Hepatocyte (in vitro differentiated cells): Measurements from ENCODE around the gene TIMMDC1.

ENCODE experiments used
- CTCF ChIP-seq: fragments of 200-600 bp; sonication (generic); IDR thresholded peaks from 2 replicates; pipeline ENCODE4 v1.5.1; 2016; ENCODE audit warnings: antibody characterized with exemption, mild to moderate bottlenecking; ENCODE audit not compliant: poor library complexity
- EZH2 ChIP-seq: fragments of 200-600 bp; sonication (generic); IDR thresholded peaks from 2 replicates; pipeline ENCODE4 v1.6.1; 2016; ENCODE audit warnings: antibody characterized with exemption, mild to moderate bottlenecking, borderline replicate concordance
- EZH2phosphoT487 ChIP-seq: fragments of 200-600 bp; sonication (generic); IDR thresholded peaks from one replicate; pipeline ENCODE4 v1.6.1; 2018; ENCODE audit warnings: antibody characterized with exemption, mild to moderate bottlenecking, low read depth, moderate library complexity; ENCODE audit not compliant: unreplicated experiment, severe bottlenecking

DNA sequence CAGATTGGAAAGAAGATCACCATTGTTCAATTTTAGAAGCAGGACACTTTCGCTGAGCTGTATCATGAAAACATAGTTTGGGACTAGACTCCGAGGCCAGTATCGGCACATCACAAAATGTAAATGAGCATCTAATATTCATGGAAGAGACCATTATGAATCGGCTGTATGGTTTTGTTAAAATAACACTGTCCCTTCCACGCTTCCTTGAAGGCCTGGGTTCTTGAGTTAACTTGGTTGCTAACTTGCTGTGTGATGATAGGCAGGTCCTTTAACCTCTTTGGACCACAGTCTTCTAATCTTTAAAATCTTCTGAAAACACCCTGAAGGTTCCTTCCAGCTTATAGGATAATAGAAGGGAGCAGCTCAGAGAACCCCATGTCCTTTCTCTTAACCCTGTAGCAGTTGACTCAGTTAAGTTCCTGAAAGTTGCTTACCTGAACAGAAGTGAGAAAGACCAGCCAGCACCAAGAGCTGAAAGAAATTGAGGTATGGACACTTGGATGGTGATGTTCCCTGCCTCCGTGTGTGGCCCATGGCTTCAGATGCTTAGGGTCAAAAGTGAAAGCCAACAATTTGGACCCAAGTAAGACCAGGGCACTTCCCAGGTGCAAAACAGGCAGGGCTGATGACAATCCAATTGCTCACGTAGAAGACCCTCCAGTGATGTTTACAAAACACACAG is 59.0 kb downstream of the TIMMDC1 start:
- TF ChIP-seq CTCF (no peak), EZH2 (no peak), EZH2phosphoT487 (no peak)
